ENCODE measurements around the gene SSX3.

Gene SSX3

GRCh38 chrX:48306175-48306574 lies 50.3 kb downstream of the SSX3 start:
- Histone ChIP-seq H3K4me3 (no peak overlapping the region), H3K27ac (no peak overlapping the region), H3K9me3 (ENCODE audit: low read depth, low read length) (no peaks in the 10 kb centered on the region), H3K36me3 (ENCODE audit: insufficient read depth, low read length) (no peaks in the 10 kb centered on the region), H3K9ac (ENCODE audit: insufficient read length) (no peak overlapping the region)
- no peak for DNase-seq (ENCODE audit: low read depth, low spot score)
- no peak for TF ChIP-seq POLR2AphosphoS5 (IDR thresholded peaks at IDR 0.05; ENCODE audit: borderline replicate concordance, low read depth, low read length)
- no peak for TF ChIP-seq FOXP2 (optimal IDR thresholded peaks at IDR 0.05; ENCODE audit: control extremely low read depth, extremely low read length, insufficient read depth)
